Stimulated activated CD4-positive, alpha-beta T cell treated with anti-CD3 and anti-CD28 coated beads, Interleukin-1b, Interleukin-23, amount 100 ng/mL, for 4 hours (primary cell): ENCODE measurements around the gene H1-8.

Experiments
- DNase-seq, 2 donors: peaks; one replicate each; pipeline ENCODE4 v3.0.0-alpha.2; 2020; ENCODE audit warnings: low read depth in 2 of 2

H1-8 gene

DNA sequence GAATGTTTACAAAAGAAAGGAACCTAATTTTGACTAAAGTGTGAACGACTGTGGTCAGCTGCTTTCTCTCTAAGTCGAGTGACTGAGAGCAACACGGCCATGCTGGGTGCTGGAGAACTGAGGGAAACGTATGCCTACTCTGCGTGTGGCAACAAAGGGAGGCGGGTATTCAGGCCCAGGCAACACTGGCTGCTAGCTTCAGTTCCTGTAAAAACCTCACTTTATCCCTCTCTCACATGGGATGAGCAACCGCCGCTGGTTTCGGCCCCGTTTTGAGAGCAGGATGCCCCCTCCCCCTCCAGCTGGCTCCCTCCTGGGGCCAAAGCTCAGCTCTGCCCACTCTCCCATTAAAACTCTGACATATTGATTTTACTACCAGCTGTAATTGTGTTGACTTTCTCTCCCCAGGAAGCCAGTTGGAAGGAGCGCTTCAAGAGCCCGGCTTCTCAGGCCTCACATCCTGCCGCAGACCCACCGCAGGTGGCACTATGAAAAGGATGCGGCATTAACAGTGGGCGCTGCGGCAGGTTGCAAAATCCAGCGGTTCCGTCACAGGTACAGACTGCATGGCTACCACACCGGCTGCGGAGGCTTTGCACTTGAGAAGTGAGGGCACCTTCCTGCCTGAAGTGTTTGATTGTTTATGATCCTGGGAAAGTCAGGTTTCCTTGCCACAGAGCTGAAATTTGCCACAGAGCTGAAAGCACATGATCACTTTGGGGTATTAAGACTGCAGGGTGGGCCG lies 50.8 kb downstream of the H1-8 start:
- peak in 1 of 2 donors; percentile 12 for DNase-seq

GRCh38 chr3:129594409-129594808 lies 51.4 kb downstream of the H1-8 start:
- no peak for DNase-seq

DNA sequence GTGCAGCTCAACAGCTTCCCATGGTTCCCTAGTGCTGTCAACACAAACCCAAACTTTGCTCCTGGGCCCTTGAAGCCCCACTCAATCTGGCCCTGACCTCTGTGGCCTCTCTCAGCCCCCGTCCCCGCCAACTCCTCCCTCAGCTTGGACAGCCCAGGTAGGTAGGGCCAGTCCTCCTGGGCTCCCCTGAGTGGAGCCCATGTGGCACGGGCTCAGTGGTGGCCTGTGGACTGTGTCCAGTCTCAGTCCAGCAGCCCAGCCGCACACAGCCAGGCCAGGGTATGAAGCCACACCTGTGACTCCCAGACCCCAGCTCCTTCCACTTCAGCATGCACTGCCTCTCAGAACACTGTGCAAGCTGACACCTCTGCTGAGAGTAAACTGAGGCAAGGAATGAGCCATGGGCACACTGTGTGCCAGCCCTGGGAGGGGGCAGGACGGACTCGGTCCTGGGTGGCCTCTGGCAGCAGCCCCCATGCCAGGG lies 52.0 kb downstream of the H1-8 start:
- no peak for DNase-seq

- DNase-seq: no peak
Measured at GRCh38 chr3:129595544-129596193, 52.7 kb downstream of the H1-8 start.

- no peak for DNase-seq
Measured at GRCh38 chr3:129596194-129597086, 53.5 kb downstream of the H1-8 start.

DNA sequence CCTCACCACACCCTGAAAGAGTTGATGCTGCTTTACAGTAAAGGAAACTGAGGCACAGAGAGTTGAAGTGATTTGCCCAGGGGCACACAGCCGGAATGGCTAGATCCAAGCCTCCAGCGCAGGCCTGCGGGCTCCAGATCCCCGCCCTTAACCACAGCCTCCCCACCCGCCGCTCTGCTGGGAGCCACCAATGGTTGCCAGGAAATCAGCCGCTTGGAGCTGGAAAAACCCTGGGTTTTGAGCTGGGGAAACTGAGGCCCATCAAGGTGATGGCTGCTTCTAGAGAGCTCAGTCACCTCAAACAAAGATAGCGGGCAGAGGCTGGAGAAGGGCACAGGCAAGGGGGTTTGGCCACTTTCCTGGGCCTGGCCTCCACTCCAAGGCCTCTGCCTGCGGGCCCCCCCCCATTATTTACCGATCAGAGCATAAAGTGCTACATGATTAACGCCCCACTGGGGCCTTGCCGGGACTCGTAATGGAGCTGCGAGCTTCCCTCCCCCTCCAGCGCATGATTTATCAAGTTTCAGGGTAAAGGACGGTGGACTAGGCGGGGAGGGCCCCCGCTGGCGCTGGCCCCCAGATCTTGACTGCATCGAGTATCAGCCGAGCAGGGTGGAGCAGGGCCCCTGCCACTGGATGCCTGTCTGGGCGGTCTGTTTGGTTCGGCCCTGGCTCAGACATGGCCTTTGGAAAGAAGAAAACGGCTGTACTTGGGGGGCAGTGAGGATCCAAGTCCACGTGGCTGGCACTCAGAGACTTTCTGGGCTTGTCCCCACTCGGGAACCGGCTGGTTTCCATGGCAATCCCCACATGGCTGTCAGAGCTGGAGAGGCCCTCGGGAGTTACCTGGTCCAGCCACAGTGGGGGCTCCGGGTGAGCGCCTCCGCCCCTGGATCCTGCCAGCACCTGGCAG lies 54.4 kb downstream of the H1-8 start:
- no peak for DNase-seq

GRCh38 chr3:129598000-129598381 lies 55.0 kb downstream of the H1-8 start:
- DNase-seq: no peak

GRCh38 chr3:129598484-129598883 lies 55.5 kb downstream of the H1-8 start:
- DNase-seq: no peak

DNA sequence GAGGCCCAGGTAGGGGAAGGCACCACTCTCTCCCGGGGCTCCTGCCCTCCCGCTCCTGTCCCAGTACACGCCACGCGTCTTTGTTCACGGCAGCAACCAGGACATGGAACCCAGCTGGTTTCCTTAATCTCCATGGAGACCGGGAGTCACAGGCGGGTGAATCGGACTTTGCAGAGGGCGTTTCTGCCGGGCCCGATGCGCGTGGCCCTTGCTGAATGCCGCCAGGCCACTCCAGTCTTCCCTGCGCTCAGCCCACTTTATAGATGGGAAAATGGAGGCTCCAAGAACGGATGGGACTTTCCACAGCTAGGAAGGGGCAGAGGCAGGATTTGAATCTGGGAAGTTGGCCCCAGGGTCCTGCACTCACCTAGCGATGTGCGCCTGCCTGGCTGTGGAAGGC lies 56.1 kb downstream of the H1-8 start:
- no peak for DNase-seq

DNA sequence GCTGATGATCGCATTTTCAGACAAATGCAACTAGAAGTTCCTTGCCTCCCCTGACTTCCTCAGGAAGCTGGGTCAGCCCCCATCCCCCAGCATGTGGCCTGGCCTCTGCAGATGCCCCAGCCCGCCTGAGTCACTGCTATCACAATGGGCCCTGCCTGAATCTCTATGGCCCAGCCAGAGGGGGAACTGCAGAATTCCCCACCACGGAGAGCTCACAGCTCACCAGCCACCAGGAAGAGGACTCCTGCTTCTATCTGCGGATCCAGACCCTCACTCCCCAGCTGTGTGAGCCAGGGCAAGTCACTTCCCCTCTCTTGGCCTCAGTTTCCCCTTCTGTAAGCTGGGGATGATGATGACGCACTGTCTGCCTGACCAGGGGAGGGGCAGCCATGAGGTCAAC lies 56.6 kb downstream of the H1-8 start:
- no peak for DNase-seq

- DNase-seq: no peak
Measured at GRCh38 chr3:129600348-129600747, 57.4 kb downstream of the H1-8 start.
